PC-3 (cell line): ENCODE measurements around the gene NFU1. TPM values are rescaled to one million over a fixed set of nuclear protein-coding genes. Genes with fewer than 3 reads are reported as not detected.

Experiments
- ATAC-seq: fragments of 200-7000 bp; cut with Tn5 transposase; 2 replicates; pipeline ENCODE4 v1.9.1; 2020; ENCODE audit warnings: mild to moderate bottlenecking, moderate library complexity
- BruUV-seq: library from RNA; stranded (reverse); fragments of 400-500 nt; replicated peaks from 2 replicates; lab custom pipeline; 2021; lab: Mats Ljungman, UMichigan
- CTCF ChIA-PET: fragments of 300-600 bp; sonication (Branson Sonifier 250); formaldehyde crosslinking; loops from one replicate; lab custom pipeline; 2022; ENCODE audit warnings: antibody characterized with exemption; lab: Charles Lee
- POLR2A ChIA-PET: fragments of 300-600 bp; sonication (Branson Sonifier 250); formaldehyde crosslinking; loops from one replicate; lab custom pipeline; 2022; ENCODE audit warnings: antibody characterized with exemption; ENCODE audit not compliant: unreplicated experiment; lab: Charles Lee
- DNase-seq: peaks from one replicate; pipeline ENCODE4 v3.0.0-alpha.2; 2015
- H2AFZ ChIP-seq: fragments of 300-600 bp; sonication (generic); 2 replicates; pipeline ENCODE4 v1.6.0; 2016; ENCODE audit warnings: antibody characterized with exemption, low read length
- H3F3A ChIP-seq: fragments of 300-600 bp; sonication (generic); one replicate; pipeline ENCODE4 v1.6.0; 2017; ENCODE audit warnings: antibody characterized with exemption, low read length, control low read depth, mild to moderate bottlenecking; ENCODE audit not compliant: unreplicated experiment
- H3K27ac ChIP-seq: fragments of 300-600 bp; sonication (generic); 2 replicates; pipeline ENCODE4 v1.5.1; 2016; ENCODE audit warnings: mild to moderate bottlenecking, low read length
- H3K27me3 ChIP-seq: fragments of 300-600 bp; sonication (generic); 2 replicates; pipeline ENCODE4 v1.6.1; 2016; ENCODE audit warnings: low read length, mixed read lengths
- H3K36me3 ChIP-seq: fragments of 300-600 bp; sonication (generic); 2 replicates; pipeline ENCODE4 v1.6.1; 2016; ENCODE audit warnings: low read depth, mixed run types, low read length, mixed read lengths
- H3K4me1 ChIP-seq: fragments of 300-600 bp; sonication (generic); 2 replicates; pipeline ENCODE4 v1.5.1; 2016; ENCODE audit warnings: low read length; ENCODE audit not compliant: insufficient read depth
- H3K4me2 ChIP-seq: fragments of 300-600 bp; sonication (generic); 2 replicates; pipeline ENCODE4 v1.6.0; 2016; ENCODE audit warnings: low read length
- H3K4me3 ChIP-seq: fragments of 300-600 bp; sonication (generic); 2 replicates; pipeline ENCODE4 v1.5.1; 2016; ENCODE audit warnings: mild to moderate bottlenecking, low read length, mixed read lengths
- H3K79me2 ChIP-seq: fragments of 300-600 bp; sonication (generic); 2 replicates; pipeline ENCODE4 v1.6.1; 2017; ENCODE audit warnings: low read length, mixed read lengths
- H3K9ac ChIP-seq: fragments of 300-600 bp; sonication (generic); 2 replicates; pipeline ENCODE4 v1.6.0; 2016; ENCODE audit warnings: mild to moderate bottlenecking, low read length
- H3K9me2 ChIP-seq: fragments of 300-600 bp; sonication (generic); replicated peaks from 2 replicates; pipeline ENCODE4 v1.6.1; 2016; ENCODE audit warnings: mixed run types, low read length, mixed read lengths
- H3K9me3 ChIP-seq: fragments of 300-600 bp; sonication (generic); 2 replicates; pipeline ENCODE4 v1.6.1; 2016; ENCODE audit warnings: low read length, mixed read lengths
- H4K20me1 ChIP-seq: fragments of 300-600 bp; sonication (generic); 2 replicates; pipeline ENCODE4 v1.6.1; 2016; ENCODE audit warnings: low read length, mixed read lengths
- CTCF ChIP-seq: fragments of 300-600 bp; sonication (generic); conservative IDR thresholded peaks from 2 replicates; pipeline ENCODE4 v1.5.1; 2017; ENCODE audit warnings: antibody characterized with exemption, low read depth, mild to moderate bottlenecking, low read length
- EZH2 ChIP-seq: fragments of 300-600 bp; sonication (generic); IDR thresholded peaks from one replicate; pipeline ENCODE4 v1.6.1; 2017; ENCODE audit warnings: antibody characterized with exemption, mild to moderate bottlenecking, low read length; ENCODE audit not compliant: unreplicated experiment
- EZH2phosphoT487 ChIP-seq: fragments of 300-600 bp; sonication (generic); IDR thresholded peaks from 2 replicates; pipeline ENCODE4 v1.6.1; 2018; ENCODE audit warnings: mild to moderate bottlenecking, antibody characterized with exemption, low read length, borderline replicate concordance
- intact Hi-C: fragments of 100-400 bp; cut with micrococcal nuclease; formaldehyde crosslinking; loops from 2 replicates; pipeline ENCODE4 v1.9.0; 2023
- total RNA-seq: library from RNA; depleted of rRNA; stranded (reverse); fragments of >200 nt; gene quantifications from 2 replicates; pipeline ENCODE4 v1.2.3, GENCODE V29; 2014

NFU1 gene
- total RNA-seq, 1 experiment from 2014 or later, result 45.6 TPM

GRCh38 chr2:69462780-69463179 lies 25.5 kb upstream of the NFU1 start:
- TF ChIP-seq CTCF, result no peak
- ATAC-seq (no peak), DNase-seq (no peak)
- no peaks in the 10 kb centered on the region for H3K4me1 ChIP-seq
- no peak overlapping the region for H3K27ac ChIP-seq
- CTCF ChIA-PET, result no interaction called here
- POLR2A ChIA-PET, result no interaction called here
- H3K4me2 ChIP-seq, result no peak overlapping the region
- no peaks in the 10 kb centered on the region for H3K79me2 ChIP-seq
- H3K9me2 ChIP-seq, result no peaks in the 10 kb centered on the region
- H3K9ac ChIP-seq, result no peak overlapping the region
- no peaks in the 10 kb centered on the region for H3K27me3 ChIP-seq
- H3K9me3 ChIP-seq, result no peaks in the 10 kb centered on the region
- H2AFZ ChIP-seq, result no peak overlapping the region
- BruUV-seq, result no TSS peak
- H3F3A ChIP-seq, result no peaks in the 10 kb centered on the region
- no peaks in the 10 kb centered on the region for H3K36me3 ChIP-seq
- intact Hi-C loops, result no loop called here
- H3K4me3 ChIP-seq, result no peak overlapping the region
- no peaks in the 10 kb centered on the region for H4K20me1 ChIP-seq

GRCh38 chr2:69461404-69461803 lies 24.2 kb upstream of the NFU1 start:
- no peaks in the 10 kb centered on the region for H3K27me3 ChIP-seq
- TF ChIP-seq EZH2, result no peak
- no peak for TF ChIP-seq EZH2phosphoT487
- no peak for TF ChIP-seq CTCF
- intact Hi-C loops, result no loop called here
- no peaks in the 10 kb centered on the region for H3F3A ChIP-seq
- DNase-seq, result no peak
- ChIA-PET POLR2A (no interaction called here), CTCF (no interaction called here)
- H3K36me3 ChIP-seq, result no peaks in the 10 kb centered on the region
- no peak overlapping the region for H3K9ac ChIP-seq
- no peak overlapping the region for H2AFZ ChIP-seq
- no peak overlapping the region for H3K4me2 ChIP-seq
- no peak for ATAC-seq
- H3K4me3 ChIP-seq, result no peak overlapping the region
- H3K4me1 ChIP-seq, result no peaks in the 10 kb centered on the region
- H3K79me2 ChIP-seq, result no peaks in the 10 kb centered on the region
- BruUV-seq, result no TSS peak
- H3K9me2 ChIP-seq, result no peaks in the 10 kb centered on the region
- H4K20me1 ChIP-seq, result no peaks in the 10 kb centered on the region
- H3K9me3 ChIP-seq, result no peaks in the 10 kb centered on the region
- no peak overlapping the region for H3K27ac ChIP-seq

GRCh38 chr2:69459936-69460335 lies 22.7 kb upstream of the NFU1 start:
- Histone ChIP-seq H3K9me3 (no peaks in the 10 kb centered on the region), H4K20me1 (no peaks in the 10 kb centered on the region), H3K4me1 (no peaks in the 10 kb centered on the region), H3F3A (no peaks in the 10 kb centered on the region), H3K36me3 (no peaks in the 10 kb centered on the region), H3K27ac (no peak overlapping the region), H3K9ac (no peak overlapping the region), H3K27me3 (no peaks in the 10 kb centered on the region), H2AFZ (no peak overlapping the region), H3K9me2 (no peaks in the 10 kb centered on the region), H3K4me2 (no peak overlapping the region), H3K4me3 (no peak overlapping the region), H3K79me2 (no peaks in the 10 kb centered on the region)
- DNase-seq, result no peak
- ChIA-PET POLR2A (no interaction called here), CTCF (no interaction called here)
- TF ChIP-seq EZH2 (no peak), CTCF (no peak), EZH2phosphoT487 (no peak)
- ATAC-seq, result no peak
- no TSS peak for BruUV-seq
- intact Hi-C loops, result no loop called here
